ENCODE data around the gene MRPS15. TPM values are rescaled to one million over a fixed set of nuclear protein-coding genes. Genes with fewer than 3 reads are reported as not detected.

MRPS15 gene
- total RNA-seq, 1 experiment from 2014 or later: 213 TPM

DNA sequence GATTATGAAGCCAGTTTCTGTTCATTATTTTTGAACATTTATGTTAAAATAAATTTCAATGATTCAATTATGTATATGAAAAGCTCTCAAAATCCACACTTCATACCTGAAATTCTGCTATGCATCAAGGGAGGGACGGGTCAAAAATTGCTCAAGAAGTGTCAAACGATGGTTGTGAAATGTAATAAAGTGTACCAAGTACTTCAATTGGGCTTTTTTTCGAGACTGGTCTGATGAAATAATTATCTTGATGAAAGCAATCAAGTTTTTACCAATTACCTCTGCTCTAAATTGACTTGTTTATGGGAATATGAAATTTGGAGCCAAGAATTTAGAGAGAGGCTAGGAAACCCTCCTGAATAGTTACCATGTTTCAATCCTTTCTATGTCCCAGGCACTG lies 21.8 kb downstream of the MRPS15 start:
- POLR2A ChIA-PET (ENCODE audit: unreplicated experiment): no interaction called here
- ATAC-seq: no peak
- Histone ChIP-seq H3K27me3 (ENCODE audit: low read length) (no peaks in the 10 kb centered on the region), H3K9me3 (ENCODE audit: low read length) (no peaks in the 10 kb centered on the region), H2AFZ (ENCODE audit: low read length) (no peak overlapping the region), H4K20me1 (ENCODE audit: low read length) (no peaks in the 10 kb centered on the region), H3K9me2 (replicated peaks; ENCODE audit: low read length) (no peaks in the 10 kb centered on the region), H3F3A (ENCODE audit: low read length, unreplicated experiment) (no peaks in the 10 kb centered on the region), H3K27ac (ENCODE audit: low read length) (no peak overlapping the region), H3K4me1 (ENCODE audit: insufficient read depth, low read length) (peaks cover 5% of the 10 kb centered on the region), H3K79me2 (ENCODE audit: low read length) (no peaks in the 10 kb centered on the region), H3K9ac (ENCODE audit: low read length) (no peak overlapping the region), H3K4me2 (ENCODE audit: low read length) (no peak overlapping the region), H3K4me3 (ENCODE audit: low read length) (no peak overlapping the region), H3K36me3 (ENCODE audit: low read depth, low read length) (no peaks in the 10 kb centered on the region)
- no peak for TF ChIP-seq EZH2phosphoT487 (IDR thresholded peaks at IDR 0.05; ENCODE audit: borderline replicate concordance, low read length)
- TF ChIP-seq, protein P1, sequence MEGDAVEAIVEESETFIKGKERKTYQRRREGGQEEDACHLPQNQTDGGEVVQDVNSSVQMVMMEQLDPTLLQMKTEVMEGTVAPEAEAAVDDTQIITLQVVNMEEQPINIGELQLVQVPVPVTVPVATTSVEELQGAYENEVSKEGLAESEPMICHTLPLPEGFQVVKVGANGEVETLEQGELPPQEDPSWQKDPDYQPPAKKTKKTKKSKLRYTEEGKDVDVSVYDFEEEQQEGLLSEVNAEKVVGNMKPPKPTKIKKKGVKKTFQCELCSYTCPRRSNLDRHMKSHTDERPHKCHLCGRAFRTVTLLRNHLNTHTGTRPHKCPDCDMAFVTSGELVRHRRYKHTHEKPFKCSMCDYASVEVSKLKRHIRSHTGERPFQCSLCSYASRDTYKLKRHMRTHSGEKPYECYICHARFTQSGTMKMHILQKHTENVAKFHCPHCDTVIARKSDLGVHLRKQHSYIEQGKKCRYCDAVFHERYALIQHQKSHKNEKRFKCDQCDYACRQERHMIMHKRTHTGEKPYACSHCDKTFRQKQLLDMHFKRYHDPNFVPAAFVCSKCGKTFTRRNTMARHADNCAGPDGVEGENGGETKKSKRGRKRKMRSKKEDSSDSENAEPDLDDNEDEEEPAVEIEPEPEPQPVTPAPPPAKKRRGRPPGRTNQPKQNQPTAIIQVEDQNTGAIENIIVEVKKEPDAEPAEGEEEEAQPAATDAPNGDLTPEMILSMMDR (conservative IDR thresholded peaks at IDR 0.05; ENCODE audit: low read depth, low read length): no peak
- TF ChIP-seq EZH2 (IDR thresholded peaks at IDR 0.05; ENCODE audit: low read length, unreplicated experiment): no peak
- CTCF ChIA-PET: no interaction called here
- no peak for DNase-seq
- BruUV-seq (replicated peaks): no TSS peak
- intact Hi-C loops (cut with micrococcal nuclease): no loop called here

DNA sequence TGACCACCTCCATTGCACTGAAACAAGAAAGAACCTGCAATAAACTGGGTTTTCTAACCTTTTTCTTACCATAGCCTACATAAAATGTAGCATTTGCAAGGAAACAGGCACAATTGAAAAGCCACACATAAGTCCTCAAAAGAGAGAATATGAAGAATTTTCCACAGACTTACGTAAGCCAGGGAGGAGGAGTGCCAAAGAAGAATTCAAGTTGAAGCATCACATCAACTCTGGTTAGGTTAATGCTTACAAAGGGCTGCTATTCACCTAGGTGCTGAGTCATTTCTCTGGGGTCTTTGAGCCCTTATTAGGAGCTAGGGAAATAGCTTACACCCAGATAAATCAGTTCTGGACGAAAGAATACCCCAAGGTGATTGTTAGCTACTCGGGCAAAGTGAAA lies 23.5 kb downstream of the MRPS15 start:
- H3K9ac ChIP-seq (ENCODE audit: low read length): no peak overlapping the region
- CTCF ChIA-PET: no interaction called here
- BruUV-seq (replicated peaks): no TSS peak

DNA sequence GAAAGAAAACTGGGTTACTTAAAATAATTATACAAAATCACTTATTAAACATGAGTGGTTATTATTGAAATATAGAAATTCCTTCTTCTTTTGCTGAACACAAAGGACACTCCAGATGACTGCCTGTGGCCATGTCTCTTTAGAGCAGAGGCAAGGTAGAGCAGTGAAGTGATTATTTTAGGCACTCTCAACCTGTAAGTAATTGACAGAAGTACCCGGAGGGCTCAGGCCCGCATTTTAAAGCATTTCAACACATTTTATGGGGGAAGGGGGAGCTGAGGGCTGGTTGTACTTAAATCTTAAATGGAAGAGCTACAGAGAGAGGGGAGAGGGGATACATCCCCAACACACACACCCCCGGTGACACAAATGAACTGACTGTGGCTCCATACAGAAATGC lies 24.1 kb downstream of the MRPS15 start:
- no TSS peak for BruUV-seq (replicated peaks)
- TF ChIP-seq EZH2 (IDR thresholded peaks at IDR 0.05; ENCODE audit: low read length, unreplicated experiment) (no peak), EZH2phosphoT487 (IDR thresholded peaks at IDR 0.05; ENCODE audit: borderline replicate concordance, low read length) (no peak)
- TF ChIP-seq, protein P1 (conservative IDR thresholded peaks at IDR 0.05; ENCODE audit: low read depth, low read length): no peak
- Histone ChIP-seq H3K4me1 (ENCODE audit: insufficient read depth, low read length) (peaks cover 16% of the 10 kb centered on the region), H2AFZ (ENCODE audit: low read length) (no peak overlapping the region), H4K20me1 (ENCODE audit: low read length) (no peaks in the 10 kb centered on the region), H3K27ac (ENCODE audit: low read length) (no peak overlapping the region), H3K9ac (ENCODE audit: low read length) (no peak overlapping the region), H3K36me3 (ENCODE audit: low read depth, low read length) (no peaks in the 10 kb centered on the region), H3K9me2 (replicated peaks; ENCODE audit: low read length) (no peaks in the 10 kb centered on the region), H3K79me2 (ENCODE audit: low read length) (no peaks in the 10 kb centered on the region), H3F3A (ENCODE audit: low read length, unreplicated experiment) (peaks cover 8% of the 10 kb centered on the region), H3K27me3 (ENCODE audit: low read length) (no peaks in the 10 kb centered on the region), H3K4me2 (ENCODE audit: low read length) (no peak overlapping the region), H3K9me3 (ENCODE audit: low read length) (no peaks in the 10 kb centered on the region), H3K4me3 (ENCODE audit: low read length) (no peak overlapping the region)
- ChIA-PET POLR2A (ENCODE audit: unreplicated experiment) (no interaction called here), CTCF (no interaction called here)
- no peak for ATAC-seq
- no peak for DNase-seq
- intact Hi-C loops (cut with micrococcal nuclease): no loop called here

More for the DNA sequence above, 23.5 kb downstream of the MRPS15 start:
- H3F3A ChIP-seq (ENCODE audit: low read length, unreplicated experiment): peaks cover 8% of the 10 kb centered on the region
- H3K4me1 ChIP-seq (ENCODE audit: insufficient read depth, low read length): peaks cover 16% of the 10 kb centered on the region
- TF ChIP-seq, protein P1 (conservative IDR thresholded peaks at IDR 0.05; ENCODE audit: low read depth, low read length): no peak
- TF ChIP-seq EZH2 (IDR thresholded peaks at IDR 0.05; ENCODE audit: low read length, unreplicated experiment): no peak
- TF ChIP-seq EZH2phosphoT487 (IDR thresholded peaks at IDR 0.05; ENCODE audit: borderline replicate concordance, low read length): no peak
- H2AFZ ChIP-seq (ENCODE audit: low read length): no peak overlapping the region
- H3K79me2 ChIP-seq (ENCODE audit: low read length): no peaks in the 10 kb centered on the region
- no peaks in the 10 kb centered on the region for H3K36me3 ChIP-seq (ENCODE audit: low read depth, low read length)
- no peak for ATAC-seq
- POLR2A ChIA-PET (ENCODE audit: unreplicated experiment): interaction anchor here (0.6 kb wide), 1 partner anchor 88 kb away, joined by 3 read pairs; no protein-coding TSS in a partner anchor
- no peaks in the 10 kb centered on the region for H3K9me3 ChIP-seq (ENCODE audit: low read length)
- H3K27me3 ChIP-seq (ENCODE audit: low read length): no peaks in the 10 kb centered on the region
- no peak overlapping the region for H3K4me3 ChIP-seq (ENCODE audit: low read length)
- H4K20me1 ChIP-seq (ENCODE audit: low read length): no peaks in the 10 kb centered on the region
- no peak for DNase-seq
- intact Hi-C loops (cut with micrococcal nuclease): no loop called here
- no peaks in the 10 kb centered on the region for H3K9me2 ChIP-seq (replicated peaks; ENCODE audit: low read length)
- no peak overlapping the region for H3K27ac ChIP-seq (ENCODE audit: low read length)
- no peak overlapping the region for H3K4me2 ChIP-seq (ENCODE audit: low read length)
